Stimulated activated CD8-positive, alpha-beta memory T cell treated with anti-CD3 and anti-CD28 coated beads, Interleukin-15, amount 100 ng/mL, for 48 hours (primary cell): ENCODE data around the gene ACAD9.

Experiments used
- DNase-seq, 2 donors: peaks; one replicate each; pipeline ENCODE4 v3.0.0-alpha.2; 2020; ENCODE audit warnings: low read depth in 2 of 2

ACAD9 gene

DNA sequence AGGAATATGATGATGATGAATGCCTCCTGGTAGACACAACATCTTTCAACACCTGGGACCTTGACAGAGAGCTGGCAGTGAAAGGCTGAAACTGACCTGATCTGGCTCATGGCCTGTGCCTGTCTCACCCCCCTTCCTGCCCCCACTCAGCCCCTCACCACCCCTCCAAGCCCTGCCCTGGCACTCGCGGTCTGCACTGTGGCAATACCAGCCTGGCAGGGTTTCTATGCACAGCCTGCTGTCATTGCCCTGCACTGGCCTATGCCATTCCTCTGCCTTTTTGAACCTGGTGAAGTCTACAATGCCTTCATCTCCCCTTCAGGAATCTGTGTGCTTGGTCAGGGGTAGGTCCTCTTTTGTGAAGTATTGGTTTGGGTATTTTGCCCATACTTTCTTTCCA is 56.5 kb downstream of the ACAD9 start:
- no peak for DNase-seq

DNA sequence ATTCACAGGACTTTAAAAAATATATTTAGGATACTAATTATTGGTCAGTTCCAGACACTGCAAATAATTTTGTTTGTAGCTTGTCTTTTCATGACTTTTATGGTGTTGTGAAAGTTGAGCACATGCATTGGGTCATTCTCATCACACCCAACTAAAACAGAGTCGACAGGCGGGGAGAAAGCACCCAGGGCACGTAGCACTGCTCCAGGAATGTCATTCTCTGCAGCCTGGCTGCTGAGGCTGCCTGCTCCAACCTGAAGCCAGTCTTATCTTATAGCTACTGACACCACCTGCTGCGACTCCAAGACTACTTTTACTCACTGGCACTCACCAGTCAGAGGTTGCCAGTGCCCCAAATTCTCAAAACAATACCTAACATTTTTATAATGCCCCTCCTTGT is 56.9 kb downstream of the ACAD9 start:
- DNase-seq: no peak

DNA sequence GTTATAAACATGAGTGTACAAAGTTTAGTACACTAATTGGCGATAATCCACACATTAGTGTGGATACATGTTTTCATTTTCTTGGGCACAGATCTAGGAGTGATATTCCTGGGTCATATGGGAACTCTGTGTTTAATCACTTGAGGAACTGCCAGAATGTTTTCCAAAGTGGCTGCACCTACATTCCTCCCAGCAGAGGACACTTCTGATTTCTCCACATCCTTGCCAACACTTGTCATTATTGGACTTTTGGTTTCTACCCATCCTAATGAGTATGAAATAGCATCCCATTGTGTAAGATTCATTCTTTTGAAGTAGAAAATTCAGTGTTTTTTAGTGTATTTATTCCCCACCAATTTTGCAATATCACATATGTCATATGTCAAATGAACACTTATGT is 60.8 kb downstream of the ACAD9 start:
- DNase-seq: no peak

DNA sequence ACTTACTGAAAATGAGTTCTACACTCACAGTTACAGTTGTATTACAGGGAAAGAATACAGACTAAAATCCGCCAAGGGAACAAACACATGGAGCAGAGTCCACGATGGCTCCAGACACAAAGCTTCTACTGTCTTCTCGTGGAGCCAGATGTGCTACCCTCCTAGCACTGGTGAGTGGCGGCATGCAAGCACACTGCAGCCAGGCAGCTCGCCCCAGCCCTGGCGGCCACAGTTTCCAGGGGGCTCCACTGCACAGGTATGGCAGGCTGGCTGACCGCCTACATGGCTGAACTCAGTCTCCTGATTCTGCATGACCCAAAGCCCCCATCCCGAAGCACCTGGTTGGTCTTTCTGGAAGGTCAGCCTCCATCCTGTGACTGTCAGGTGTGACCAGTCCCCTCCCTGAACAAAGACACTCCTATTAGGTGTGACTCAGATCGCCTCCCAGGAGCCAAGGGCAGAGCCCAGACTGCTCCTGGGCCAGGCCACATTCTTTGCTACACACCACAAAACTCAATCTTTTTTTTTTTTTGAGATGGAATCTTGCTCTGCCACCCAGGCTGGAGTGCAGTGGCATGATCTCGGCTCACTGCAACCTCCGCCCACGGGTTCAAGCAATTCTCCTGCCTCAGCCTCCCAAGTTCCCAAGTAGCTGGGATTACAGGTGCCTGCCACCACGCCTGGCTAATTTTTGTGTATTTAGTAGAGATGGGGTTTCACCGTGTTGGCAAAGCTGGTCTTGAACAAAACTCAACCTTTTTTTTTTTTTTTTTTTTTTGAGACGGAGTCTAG is 62.9 kb downstream of the ACAD9 start:
- no peak for DNase-seq

DNA sequence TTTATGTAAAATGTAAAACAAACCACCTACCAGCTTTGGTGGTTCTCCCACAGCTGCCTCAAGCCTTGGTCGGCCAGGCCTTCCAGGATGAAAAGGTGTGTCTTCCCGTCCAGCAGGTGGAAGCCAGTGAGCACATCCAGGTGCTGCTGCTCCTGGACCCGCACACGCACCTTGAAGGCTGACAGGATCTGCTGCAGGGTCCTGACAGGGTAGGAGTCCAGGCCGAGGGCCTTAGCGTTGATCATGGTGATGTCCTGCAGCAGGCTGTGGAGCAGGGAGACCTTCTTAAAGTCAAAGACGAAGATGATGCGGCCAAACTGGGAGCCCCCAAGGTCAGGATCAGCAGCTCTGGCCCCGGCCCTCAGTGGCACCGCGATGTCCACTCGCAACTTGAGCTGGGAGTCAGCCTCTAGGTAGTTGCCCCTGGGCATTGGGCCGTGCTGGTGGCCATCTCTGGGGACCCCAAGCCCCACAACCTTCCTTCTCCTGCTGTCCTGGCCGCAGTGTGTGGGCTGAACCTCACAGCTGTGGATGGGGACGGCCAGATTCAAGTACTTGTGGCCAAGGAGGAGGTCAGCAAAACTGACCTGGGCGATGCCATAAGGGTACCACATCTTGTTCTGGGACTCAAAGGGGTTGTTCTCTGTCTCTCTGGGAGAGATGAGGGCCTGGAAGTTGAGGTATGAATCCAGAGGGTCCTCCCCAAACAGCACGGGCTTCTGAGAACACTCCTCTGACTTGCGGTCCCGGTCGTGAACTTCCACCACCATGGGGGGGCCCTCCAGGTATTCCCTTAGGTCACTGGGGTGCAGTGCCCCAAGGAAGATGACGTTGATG is 65.8 kb downstream of the ACAD9 start:
- DNase-seq: no peak

DNA sequence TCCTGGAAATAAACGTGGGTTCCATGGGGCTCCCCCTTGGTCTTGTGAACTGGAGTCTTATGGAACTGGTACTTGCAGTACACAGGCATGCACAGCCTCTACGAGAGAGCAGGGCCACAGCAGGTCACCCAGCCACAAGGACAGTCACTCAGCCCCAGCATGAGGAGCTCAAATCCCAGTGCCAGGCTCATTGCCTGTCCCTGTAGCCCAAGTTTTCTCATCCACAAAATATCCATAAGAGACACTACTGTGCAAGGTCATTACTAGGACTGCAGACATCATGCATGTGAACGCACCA is 66.4 kb downstream of the ACAD9 start:
- no peak for DNase-seq

DNA sequence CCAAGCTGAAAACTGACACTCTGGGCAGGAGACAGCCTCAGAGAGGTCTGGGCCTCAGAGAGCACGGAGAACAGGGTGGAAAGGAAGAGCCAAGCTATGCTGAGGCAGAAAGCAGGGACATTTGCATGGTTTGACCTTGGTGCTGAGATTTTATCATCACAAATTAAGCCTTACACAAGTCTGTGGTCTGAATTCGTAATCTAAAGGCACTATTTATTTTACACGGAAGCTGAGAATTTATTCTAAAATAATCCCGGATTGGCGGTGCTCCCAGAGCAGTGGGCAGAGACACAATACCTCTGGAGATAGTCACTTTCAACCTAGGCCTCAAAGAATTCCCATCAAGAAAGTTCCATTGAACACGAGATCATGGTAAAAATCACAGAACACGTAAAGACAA is 67.0 kb downstream of the ACAD9 start:
- no peak for DNase-seq

DNA sequence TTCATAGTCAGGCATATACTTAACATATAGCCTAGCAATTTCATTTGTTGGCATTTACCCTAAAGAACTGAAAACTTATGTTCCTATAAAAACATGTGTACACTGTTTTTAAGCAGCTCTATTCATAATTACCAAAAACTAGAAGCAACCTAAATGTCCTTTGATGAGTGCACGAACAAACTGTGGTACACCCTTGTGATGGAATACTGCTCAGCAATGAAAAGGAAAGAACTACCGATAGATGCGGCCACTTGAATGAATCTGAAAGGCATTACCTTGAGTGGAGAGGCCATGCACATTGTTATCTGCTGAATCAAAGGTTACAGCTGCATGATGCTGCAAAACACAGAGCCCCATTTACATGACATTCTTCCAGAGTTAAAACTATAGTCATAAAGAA is 69.7 kb downstream of the ACAD9 start:
- DNase-seq: no peak

DNA sequence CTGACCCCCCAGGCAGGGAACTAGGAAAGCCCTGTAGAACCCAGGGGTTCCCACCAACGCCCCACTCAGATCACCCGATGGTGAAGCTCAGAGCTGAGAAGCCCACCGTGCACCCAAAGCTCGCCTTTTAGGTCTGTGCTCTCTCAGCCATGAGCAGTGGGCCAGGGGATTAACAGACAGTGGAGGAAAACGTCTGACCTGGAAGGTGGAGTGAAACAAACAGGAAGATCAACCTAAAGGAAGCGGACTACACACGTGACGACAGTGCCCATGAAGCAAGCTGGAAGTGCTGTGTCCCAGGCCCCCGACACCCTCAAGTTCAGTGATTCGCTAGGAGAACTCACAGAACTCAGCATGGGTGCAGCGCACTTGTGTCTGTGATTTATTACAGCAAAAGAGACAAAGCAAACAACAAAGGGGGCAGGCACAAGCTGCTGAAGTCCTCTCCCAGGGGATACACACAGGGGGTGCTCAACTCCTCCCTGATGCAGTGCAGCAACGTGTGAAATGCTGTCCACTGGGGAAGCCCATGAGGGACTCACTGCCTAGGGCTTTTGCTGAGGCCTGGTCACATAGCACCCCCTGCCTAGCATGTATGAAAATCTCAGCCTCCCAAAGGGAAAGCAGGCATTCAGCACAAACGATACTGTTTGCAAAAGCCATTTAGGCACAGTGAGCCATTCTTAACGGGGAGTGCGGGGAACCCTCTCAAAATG is 71.0 kb downstream of the ACAD9 start:
- no peak for DNase-seq

DNA sequence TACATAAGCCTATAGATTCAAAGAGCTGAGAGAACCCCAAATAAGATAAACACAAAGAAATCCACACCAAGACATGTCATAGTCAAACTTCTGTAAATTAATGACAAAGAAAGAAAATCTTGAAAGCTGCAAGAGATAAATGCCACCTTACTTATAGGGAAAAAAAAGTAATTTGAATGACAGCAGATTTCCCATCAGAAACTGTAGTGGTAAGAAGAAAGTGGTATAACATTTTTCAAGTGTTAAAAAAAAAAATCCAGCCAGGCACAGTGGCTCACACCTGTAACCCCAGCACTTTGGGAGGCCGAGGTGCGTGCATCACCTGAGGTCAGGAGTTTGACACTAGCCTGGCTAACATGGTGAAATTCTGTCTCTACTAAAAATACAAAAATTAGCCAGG is 77.0 kb downstream of the ACAD9 start:
- DNase-seq: no peak
